DMS153 treated with DMSO at 0.1 percent for 48 hours (cell line): ENCODE results near the gene NSF.
"Not testable (repeated sequence)": the region's sequence is repeated elsewhere in the genome, so short reads cannot be mapped to it uniquely, and the experiment has no call there.

Experiments
- DNase-seq: peaks from one replicate; lab custom pipeline; 2025; ENCODE audit not compliant: unreplicated experiment; lab: John Stamatoyannopoulos, UW

NSF gene

DNA sequence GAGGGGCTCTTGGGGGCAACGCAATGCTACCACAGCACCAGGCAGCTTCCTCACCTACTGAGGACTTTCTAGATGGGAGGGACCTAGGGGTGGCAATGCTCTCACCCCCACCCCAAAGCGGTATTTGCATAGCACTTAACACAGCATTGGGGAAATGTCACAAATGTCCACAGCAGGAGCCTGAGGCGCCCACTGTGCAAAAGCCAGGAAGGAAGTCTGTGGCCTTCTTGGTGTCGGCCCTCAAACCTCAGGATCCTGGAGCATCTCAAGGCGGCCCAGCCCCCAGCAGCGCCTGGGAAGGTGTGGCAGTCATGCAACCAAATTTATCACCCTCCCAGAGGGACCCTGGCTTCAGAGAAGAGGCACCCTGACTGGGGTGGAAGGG is 182.7 kb downstream of the NSF start:
- DNase-seq: no peak

DNA sequence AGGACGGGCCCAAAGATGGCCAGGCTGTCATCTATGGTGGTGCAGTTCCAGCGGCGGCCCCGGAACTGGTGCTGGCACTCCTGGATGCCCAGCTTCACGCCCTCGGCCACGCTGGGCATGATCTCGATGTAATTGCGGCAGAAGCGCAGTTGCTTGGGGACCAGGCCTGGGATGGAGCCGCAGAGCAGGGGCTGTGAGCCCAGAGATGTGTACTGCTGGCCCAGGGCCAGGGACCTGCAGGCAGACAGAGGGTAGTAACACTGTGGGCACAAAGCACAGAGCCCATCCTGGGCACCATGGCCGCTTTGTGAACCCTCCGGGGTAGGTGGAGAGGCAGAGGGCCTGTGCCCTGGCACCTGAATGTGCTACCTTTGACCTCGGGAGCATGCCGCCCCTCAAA is 183.2 kb downstream of the NSF start:
- DNase-seq: no peak

DNA sequence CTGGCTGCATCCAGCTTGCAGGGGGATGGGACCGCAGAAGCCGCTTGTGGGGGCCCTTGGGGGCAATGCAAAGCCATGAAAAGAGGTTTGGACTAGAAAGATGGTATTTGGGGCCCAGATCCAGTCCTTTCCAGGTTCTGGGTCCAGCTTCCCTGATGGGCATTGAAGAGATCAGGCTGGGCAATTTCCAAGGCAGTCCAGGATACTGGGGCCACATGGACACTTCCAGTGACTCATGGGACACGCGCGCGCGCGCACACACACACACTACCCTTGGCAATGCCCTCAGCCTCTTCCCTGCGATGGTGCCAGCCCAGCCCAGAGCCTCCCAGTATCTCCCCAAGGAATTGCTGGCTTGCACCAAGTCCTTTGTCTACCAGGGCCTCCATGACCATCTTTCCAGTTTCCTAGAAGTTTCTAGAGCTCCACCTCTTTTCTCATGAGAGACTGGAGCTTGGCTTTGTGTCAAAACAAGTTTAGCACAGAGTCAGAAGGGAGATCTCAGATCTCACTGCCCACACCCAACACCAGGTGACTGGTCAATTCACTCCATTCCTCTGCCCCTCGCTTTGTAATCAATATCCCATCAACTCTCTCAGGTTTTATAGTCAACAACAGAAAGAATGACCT is 183.8 kb downstream of the NSF start:
- DNase-seq: no peak

DNA sequence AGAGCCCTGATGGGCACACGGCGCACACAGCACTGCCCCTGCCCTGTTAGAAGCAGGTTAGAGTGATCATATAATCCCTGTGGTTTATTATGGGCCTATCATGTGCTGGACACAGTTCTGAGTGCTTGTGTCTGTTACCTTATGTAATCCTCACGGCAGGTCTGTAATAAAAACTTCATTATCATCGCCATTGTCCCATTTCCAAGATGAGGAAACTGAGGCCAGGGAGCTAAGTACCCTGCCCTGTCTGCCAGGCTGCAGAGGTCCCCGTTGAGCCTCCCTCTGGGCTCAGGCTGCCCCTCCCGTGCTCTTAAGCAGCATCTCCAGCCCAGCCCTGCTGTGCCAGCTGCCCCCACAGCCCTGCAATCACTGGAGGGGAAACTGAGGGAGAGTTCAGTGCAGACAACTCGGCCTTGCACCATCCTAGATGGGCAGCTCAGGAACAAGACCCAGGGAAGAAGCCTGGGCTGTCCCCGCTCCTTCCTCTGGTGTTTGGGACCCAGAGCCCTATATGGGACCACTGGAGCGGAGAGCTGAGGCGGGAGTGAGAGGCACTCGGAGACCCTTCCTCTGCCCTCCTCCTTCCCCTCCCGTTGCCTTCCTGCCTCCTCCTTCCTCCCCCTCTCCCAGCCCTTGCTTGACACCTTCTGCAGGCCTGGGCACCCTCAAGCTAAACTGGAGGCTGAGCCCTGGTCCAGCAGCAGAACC is 186.0 kb downstream of the NSF start:
- no peak for DNase-seq

DNA sequence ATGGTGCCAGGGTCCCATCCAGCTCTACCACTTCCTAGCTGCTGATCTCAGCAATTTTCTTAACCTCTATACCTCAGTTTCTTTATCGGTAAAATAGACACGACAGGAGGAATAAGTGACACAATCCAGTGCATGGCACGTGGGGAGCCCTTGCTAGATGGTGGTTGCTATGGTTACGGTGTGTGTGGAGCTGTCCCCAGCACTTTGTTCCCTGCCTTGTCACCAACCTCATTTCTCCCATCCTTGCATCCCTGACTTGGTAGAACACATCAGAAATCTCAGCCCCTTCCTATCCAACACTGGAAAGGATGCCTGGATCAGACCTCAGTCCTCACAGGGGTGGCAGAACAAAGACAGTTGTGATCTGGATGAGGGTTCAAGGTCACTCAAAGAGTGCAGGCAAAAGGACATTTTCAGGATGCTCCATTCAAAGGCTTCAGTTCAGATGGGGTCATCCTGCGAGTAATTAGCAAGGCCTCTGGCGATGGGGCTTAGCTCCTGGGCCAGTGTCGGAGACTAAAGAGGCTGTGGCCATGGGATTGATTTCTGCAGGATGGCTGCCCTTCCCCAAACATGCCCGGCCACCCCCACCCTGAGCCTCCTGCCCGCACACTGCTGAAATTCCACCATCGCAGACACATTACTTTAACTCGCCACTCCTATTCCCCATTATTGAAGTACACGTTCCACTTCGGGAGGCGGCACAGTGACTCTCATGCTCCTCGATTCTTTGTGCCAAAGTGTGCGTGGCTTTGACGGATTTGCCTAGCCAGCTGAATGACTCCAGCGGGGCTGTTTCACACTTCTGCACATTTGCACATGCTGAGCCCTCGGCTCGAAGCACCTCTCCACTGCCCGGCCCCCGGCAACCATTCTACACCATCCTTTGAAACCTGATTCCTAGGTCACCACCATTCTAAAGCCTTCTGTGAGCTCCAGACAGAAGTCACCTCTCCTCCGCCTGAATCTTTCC is 187.8 kb downstream of the NSF start:
- no peak for DNase-seq

DNA sequence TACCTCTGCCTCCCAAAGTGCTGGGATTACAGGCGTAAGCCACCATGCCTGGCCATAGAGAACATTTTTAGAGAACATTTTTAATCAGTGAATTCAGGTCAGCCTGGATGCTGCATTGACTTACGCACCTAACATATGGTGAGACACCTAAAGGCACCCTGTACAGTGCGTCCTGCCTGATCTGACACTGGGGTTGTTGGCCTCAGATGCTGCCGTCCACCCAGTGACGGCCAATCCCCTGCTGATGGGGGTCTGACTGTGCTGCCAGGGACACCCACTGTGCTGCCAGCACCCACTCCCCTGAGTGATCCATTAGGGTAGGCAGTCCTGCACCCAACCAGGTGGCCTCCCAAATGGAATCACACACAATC is 189.5 kb downstream of the NSF start:
- DNase-seq: no peak

DNA sequence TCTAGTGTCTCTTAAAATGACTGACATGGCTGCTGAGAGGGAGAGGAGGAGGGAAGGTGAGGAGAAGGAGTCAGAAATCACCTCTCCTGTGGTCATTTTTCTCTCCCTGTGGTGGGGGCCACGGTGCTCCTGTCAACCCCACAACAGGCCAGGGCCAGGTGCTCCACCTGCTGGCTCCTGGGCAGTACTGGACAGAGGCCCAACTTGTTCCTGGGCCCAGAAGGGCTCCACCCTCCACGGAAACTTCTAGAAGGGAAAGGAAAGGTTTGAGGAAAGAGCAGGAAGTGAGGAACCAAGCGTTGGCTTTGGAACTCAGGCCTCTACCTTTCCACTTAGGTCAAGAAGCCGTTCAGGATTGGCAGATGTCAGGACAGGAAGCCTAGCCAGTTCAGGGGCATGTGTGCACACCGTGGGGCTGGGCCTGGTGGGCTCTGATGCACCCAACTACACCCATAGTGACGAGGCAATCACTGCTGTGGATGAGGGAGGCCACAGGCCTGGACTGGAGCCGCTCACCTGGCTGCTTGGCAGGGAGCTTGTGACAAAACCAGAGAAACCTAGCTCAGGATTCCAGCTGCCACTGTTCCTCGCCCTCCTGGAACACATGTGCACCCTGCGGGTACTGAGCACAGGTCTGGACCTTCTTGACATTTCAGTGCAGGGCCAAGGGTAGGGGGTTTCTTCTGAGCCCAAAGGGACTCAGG is 191.9 kb downstream of the NSF start:
- no peak for DNase-seq

DNA sequence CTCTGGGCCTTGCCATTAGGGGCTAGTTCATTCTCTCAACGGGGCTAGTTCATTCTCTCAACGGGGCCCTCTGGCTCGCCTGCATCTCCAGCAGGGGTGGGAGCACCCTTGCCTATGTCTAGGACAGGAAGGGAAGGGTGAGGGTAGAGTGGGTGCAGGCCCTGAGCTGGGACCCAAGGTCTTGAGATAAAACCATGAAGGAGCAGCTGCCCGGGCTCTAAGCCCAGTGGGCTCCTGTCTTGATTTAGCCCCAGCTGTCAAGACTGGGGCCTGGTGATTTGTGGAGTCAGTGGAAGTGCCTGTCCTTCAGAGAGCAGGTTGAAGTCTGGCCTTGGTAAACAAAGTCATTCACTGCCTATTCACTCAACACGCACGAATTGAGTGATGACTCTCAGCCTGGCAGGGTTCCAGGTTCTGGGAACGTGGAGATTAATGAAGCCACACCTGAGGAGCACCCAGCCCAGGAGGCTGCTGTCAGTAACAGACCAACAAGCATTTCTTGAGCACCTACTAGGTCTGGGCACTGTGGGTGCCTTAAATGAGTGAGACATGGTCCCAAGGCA is 192.6 kb downstream of the NSF start:
- DNase-seq: no peak

DNA sequence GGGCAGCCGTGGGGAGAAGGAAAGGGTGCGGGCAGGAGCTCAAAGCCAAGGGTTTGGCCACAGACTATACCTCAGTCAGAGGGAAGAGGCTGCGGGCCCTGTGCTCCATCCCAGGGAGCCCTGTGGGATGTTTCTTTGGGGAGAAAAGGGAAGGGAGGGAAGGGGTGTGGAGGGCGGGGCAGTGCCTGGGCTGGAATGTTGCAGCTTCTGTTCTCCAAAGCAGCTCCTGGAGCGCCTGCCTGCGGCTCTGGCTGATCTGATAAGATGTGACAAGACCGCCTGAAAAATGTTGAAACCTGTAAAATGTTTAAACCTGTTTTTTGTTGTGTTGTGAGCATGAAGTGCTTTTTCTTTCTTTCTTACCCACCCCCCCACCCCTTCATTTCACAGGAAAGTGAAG is 195.2 kb downstream of the NSF start:
- no peak for DNase-seq

DNA sequence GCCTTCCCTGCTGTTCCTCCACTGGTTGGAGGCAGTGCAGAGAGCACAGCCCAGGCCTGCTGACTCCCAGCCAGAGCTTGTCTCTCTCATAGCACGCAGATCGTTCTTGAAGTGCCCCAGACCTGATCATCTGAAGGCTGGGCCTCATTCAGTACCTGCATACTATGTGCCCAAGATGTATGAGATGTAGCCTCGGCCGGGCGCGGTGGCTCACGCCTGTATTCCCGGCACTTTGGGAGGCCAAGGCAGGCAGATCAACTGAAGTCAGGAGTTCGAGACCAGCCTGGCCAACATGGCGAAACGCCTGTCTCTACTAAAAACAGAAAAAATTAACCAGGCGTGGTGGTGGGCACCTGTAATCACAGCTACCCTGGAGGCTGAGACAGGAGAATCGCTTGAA is 197.0 kb downstream of the NSF start:
- DNase-seq: no peak

DNA sequence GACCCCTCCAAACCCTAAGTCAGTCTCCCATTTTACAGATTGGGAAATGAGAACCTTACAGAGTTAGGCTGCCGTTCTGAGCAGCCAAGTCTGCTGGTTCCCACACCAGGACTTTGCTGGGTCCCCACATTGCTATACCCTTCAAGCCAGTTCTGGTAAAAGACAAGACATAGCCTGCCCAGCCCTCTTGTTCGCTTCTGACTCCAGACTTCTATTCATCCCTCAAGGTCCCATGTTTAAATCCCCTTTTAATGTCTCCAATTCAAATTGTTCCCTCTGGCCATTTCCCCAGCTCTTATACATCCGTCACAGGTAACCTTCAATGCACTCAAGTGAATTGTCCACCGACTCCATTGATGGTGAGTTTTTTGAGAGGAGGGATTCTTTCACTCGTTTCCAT is 197.8 kb downstream of the NSF start:
- no peak for DNase-seq

DNA sequence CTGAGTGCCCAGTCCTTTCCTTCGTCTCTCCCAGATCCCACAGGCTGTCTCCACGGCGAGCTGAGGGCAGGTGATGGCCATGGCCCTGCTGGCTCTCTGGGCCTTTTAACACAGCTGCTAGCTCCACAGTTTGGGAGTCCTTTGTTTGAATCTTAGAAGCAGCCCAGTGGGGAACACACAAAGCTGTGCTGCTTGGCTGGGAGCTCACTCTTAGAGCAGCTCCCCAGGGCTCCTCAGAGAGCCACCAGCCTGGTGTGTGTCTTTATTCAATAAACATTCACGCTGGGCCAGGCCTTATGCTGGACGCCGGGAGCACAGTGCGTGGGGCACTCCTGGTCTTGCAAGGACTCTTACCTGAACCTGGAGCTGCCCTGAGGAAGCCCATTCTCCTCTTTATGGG is 198.3 kb downstream of the NSF start:
- DNase-seq: no peak

DNA sequence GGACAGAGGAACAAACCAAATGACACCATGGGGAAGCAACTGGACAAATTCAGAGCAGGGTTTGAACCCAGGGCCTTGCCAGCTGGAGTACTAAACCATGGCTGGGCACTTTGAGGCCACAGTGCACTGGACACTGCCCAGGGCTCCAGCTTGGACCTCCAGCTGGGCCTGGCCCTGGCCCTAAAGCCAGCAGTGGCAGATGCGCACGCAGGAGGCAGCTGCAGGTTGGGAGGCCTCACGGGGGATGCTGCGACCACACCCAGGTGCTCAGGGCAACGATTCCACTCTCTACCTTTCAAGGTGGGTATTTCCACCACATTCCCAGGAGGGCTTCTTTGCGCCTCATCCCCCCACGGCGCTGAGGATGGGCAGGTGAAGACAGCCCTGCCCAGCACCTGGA is 199.1 kb downstream of the NSF start:
- no peak for DNase-seq

DNA sequence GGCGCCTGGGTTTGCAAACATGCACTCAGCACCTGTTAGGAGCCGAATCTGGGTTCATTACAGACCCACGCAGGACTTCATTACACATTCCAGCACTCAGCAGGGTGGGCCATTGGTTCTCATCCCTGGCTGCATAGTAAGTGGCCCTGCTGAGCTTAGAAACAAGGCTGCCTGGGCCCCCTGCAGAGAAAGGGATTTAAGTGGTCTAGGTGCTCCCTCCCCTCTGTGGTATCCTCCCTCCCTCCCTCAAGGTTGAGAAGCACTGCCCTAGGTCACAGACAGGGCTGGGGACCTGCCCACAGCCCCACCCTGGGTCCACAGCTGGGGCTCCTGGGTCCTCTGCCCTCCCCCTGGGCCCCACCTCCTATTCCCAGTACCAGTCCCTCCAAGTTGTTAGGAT is 199.7 kb downstream of the NSF start:
- no peak for DNase-seq

DNA sequence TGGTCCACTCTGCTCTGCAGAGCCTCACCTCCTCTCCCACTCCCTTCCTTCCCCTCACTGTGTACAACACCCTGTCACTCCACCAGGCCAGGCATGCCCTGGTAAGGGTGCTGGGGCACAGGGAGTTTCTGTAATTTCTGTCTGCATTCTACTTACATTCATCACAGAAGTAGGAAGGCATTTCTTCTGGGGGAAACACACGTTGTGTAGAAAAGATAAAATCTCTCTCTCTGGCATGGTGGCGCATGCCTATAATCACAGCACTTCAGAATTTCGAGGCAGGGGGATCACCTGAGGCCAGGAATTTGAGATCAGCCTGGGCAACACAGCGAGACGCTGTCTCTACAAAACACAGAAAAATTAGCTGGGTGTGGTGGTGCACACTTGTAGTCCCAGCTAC is 201.1 kb downstream of the NSF start:
- no peak for DNase-seq

DNA sequence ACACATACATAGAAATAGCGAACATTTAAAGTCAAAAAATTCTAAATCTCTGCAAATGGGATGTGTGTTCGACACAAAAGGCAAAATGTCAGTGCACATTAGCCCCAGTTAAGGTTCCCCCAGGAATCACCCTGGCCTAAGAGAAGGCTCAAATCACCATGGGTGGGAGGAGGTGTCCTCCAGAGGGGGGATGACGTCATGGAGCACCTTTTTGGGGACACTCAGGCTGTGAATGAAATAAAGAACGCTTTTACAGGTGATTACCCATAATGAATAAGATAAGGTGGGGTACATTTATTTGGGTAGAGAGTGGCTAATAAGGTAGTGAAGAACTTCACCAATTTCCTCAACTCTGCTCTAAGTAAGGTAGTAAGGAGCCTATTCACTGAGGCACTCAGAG is 201.6 kb downstream of the NSF start:
- DNase-seq: no peak

DNA sequence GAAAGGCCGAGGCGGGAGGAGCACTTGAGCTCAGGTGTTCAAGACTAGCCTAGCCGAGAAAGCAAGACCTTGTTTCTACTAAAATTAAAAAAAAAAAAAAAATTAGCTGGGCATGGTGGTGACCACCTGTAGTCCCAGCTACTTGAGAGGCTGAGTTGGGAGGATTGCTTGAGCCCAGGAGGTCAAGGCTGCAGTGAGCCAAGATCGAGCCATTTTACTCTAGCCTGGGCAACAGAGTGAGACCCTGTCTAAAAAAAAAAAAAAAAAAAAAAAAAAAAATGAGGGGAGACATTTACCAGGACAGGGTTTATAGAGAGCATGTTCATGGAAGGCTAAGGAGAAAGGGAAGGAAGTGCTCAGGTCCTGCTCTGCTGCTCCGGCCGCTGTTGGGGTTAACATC is 202.6 kb downstream of the NSF start:
- not testable (repeated sequence) for DNase-seq

DNA sequence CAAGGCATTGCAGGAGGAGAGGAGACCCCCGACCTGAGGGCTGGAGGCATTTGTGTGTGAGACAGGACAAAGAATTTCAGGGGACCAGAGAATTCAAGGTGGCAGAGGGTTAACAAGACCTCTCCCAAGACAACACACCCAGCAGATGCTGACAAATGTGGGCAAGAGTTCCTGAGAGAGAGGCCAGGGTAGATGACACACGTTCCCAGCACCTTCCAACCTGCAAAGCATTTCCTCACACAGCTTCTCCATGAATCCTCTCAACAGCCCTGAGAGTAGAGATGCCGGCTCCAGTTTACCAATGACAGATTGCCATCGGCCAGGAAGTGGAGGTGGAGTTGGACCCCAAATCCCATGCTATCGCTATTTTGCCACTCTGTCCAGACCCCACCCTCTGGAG is 203.1 kb downstream of the NSF start:
- no peak for DNase-seq

DNA sequence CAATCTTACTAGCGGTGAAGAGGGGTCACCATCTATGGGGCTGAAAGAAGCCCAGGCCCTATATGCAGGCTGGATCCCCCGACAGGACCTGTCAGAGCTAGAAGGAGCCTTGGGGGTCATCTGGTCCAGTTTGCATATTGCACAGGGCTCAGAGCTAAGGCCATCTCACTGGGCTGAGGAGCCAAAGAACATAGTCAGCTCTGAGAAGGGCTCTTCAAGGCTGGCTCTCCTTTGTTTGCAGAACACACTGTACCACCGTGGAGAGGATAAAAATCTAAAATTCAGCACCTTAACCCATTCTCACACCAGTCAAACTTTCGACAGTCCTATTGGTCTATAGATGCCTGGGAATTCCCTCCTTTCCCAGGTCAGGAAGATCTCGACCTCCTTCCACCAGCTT is 203.8 kb downstream of the NSF start:
- DNase-seq: no peak

DNA sequence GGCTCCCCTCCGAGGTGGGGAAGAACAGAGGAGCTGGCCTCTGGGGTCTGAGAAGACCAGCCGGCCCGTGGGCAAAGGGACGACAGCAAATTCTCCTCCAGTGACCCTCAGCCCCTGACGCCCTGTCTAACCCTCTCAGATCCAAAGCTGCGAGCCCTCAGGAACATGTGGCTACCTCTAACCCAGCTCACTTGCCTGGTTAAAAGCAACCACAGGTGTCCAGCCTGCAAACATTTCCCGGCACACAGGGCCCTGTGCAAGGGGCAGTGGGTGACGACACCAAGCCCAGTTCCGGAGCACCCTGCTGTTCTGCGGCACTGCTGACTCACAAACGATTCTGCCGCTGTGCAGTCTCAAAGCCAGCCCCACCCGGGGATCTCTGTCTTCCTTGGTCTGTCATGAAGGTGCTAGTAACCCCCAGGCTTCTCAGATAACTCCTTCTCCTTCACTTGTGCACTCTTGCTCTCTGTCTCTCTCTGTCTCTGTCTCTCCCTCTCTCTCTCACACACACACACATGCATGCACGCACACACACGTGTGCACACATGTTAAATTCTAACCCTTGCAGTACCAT is 205.0 kb downstream of the NSF start:
- DNase-seq: no peak

DNA sequence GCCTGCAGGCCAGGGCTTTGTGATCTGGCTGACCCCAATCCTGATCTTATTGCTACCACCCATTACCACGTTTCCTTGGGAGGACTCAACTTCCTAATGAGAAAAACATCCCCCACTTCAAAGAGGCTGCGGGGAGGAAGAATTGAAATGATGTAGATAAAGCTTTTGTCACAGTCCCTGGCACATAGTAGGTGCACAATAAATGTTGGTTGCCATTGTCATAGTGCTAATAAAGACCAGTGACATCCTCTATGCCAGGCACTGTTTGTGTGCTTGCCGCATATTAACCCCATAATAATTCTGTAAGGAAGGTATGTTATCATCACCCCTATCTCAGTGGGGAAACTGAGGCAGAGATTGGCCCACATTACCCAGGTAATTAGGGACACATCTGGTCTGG is 205.6 kb downstream of the NSF start:
- DNase-seq: no peak
